H9 (cell line): ENCODE results near the gene ING5. TPM values are rescaled to one million over a fixed set of nuclear protein-coding genes. Genes with fewer than 3 reads are reported as not detected.

Experiments
- DNase-seq: peaks from one replicate; pipeline ENCODE4 v3.0.0-alpha.2; 2017
- H2AFZ ChIP-seq: one replicate; pipeline ENCODE4 v1.6.1; 2013; ENCODE audit warnings: mild to moderate bottlenecking, low read length, control low read depth, moderate library complexity
- H2AK5ac ChIP-seq: 2 replicates; pipeline ENCODE4 v1.6.1; 2013; ENCODE audit warnings: low read length, control low read depth, mixed read lengths; ENCODE audit not compliant: insufficient read length
- H2BK120ac ChIP-seq: one replicate; pipeline ENCODE4 v1.6.1; 2013; ENCODE audit warnings: low read depth, mild to moderate bottlenecking, low read length, control low read depth, inconsistent platforms; ENCODE audit not compliant: poor library complexity, severe bottlenecking
- H2BK12ac ChIP-seq: 2 replicates; pipeline ENCODE4 v1.6.1; 2013; ENCODE audit warnings: low read length, control low read depth, mixed read lengths, low read depth; ENCODE audit not compliant: insufficient read length
- H2BK15ac ChIP-seq: 2 replicates; pipeline ENCODE4 v1.6.1; 2013; ENCODE audit warnings: low read depth, low read length, control low read depth
- H2BK20ac ChIP-seq: one replicate; pipeline ENCODE4 v1.6.1; 2013; ENCODE audit warnings: low read depth, mild to moderate bottlenecking, low read length, control low read depth, inconsistent platforms; ENCODE audit not compliant: poor library complexity, severe bottlenecking
- H2BK5ac ChIP-seq: 2 replicates; pipeline ENCODE4 v1.6.1; 2013; ENCODE audit warnings: low read length, control low read depth, mixed read lengths; ENCODE audit not compliant: insufficient read length
- H3K14ac ChIP-seq: 2 replicates; pipeline ENCODE4 v1.6.1; 2013; ENCODE audit warnings: low read length, control low read depth; ENCODE audit not compliant: insufficient read depth
- H3K18ac ChIP-seq: 2 replicates; pipeline ENCODE4 v1.6.1; 2013; ENCODE audit warnings: low read depth, mild to moderate bottlenecking, mixed read lengths, low read length, control low read depth; ENCODE audit not compliant: insufficient read length
- H3K23ac ChIP-seq: 2 replicates; pipeline ENCODE4 v1.6.1; 2013; ENCODE audit warnings: low read length, control low read depth, mixed read lengths, low read depth; ENCODE audit not compliant: insufficient read length
- H3K23me2 ChIP-seq: 2 replicates; pipeline ENCODE4 v1.6.1; 2013; ENCODE audit warnings: low read depth, mild to moderate bottlenecking, mixed read lengths, low read length, control low read depth; ENCODE audit not compliant: insufficient read length, poor library complexity, severe bottlenecking
- H3K27ac ChIP-seq: 2 replicates; pipeline ENCODE4 v1.5.1; 2013; ENCODE audit warnings: low read length, control low read depth, mixed read lengths, low read depth; ENCODE audit not compliant: insufficient read length
- H3K27me3 ChIP-seq: 2 replicates; pipeline ENCODE4 v1.6.1; 2013; ENCODE audit warnings: low read length, control low read depth, inconsistent platforms; ENCODE audit not compliant: insufficient read depth
- H3K4ac ChIP-seq: 2 replicates; pipeline ENCODE4 v1.6.1; 2013; ENCODE audit warnings: low read depth, mild to moderate bottlenecking, control low read depth, inconsistent platforms, low read length, moderate library complexity
- H3K4me1 ChIP-seq: 2 replicates; pipeline ENCODE4 v1.6.1; 2013; ENCODE audit warnings: low read length, control low read depth, inconsistent platforms; ENCODE audit not compliant: insufficient read depth
- H3K4me2 ChIP-seq: 2 replicates; pipeline ENCODE4 v1.6.1; 2013; ENCODE audit warnings: low read length, control low read depth, mixed read lengths; ENCODE audit not compliant: insufficient read length, insufficient read depth
- H3K56ac ChIP-seq: 2 replicates; pipeline ENCODE4 v1.6.1; 2013; ENCODE audit warnings: low read depth, mild to moderate bottlenecking, mixed read lengths, low read length, control low read depth; ENCODE audit not compliant: insufficient read length
- H3K79me1 ChIP-seq: 2 replicates; pipeline ENCODE4 v1.6.1; 2013; ENCODE audit warnings: low read depth, mild to moderate bottlenecking, moderate library complexity, low read length, control low read depth, inconsistent platforms; ENCODE audit not compliant: insufficient read depth, poor library complexity, severe bottlenecking
- H3K79me2 ChIP-seq: 2 replicates; pipeline ENCODE4 v1.6.1; 2013; ENCODE audit warnings: low read length, control low read depth, inconsistent platforms; ENCODE audit not compliant: insufficient read depth
- H3K9ac ChIP-seq: 2 replicates; pipeline ENCODE4 v1.6.1; 2013; ENCODE audit warnings: low read length, control low read depth, mixed read lengths; ENCODE audit not compliant: insufficient read length; ENCODE audit errors: extremely low read depth
- H3K9me3 ChIP-seq: one replicate; pipeline ENCODE4 v1.6.1; 2013; ENCODE audit warnings: low read depth, low read length, inconsistent platforms; ENCODE audit not compliant: control insufficient read depth
- H3T11ph ChIP-seq: one replicate; pipeline ENCODE4 v1.6.1; 2013; ENCODE audit warnings: mild to moderate bottlenecking, low read length, control low read depth, inconsistent platforms
- H4K20me1 ChIP-seq: one replicate; pipeline ENCODE4 v1.6.1; 2013; ENCODE audit not compliant: control insufficient read depth, insufficient read length, insufficient read depth
- H4K5ac ChIP-seq: 2 replicates; pipeline ENCODE4 v1.6.1; 2013; ENCODE audit warnings: low read depth, mild to moderate bottlenecking, mixed read lengths, low read length, control low read depth; ENCODE audit not compliant: insufficient read length
- H4K8ac ChIP-seq: replicated peaks from 2 replicates; pipeline ENCODE4 v1.6.1; 2013; ENCODE audit warnings: low read length, control low read depth, mixed read lengths, low read depth; ENCODE audit not compliant: insufficient read length
- H4K91ac ChIP-seq: 2 replicates; pipeline ENCODE4 v1.6.1; 2013; ENCODE audit warnings: low read depth, mild to moderate bottlenecking, moderate library complexity, mixed read lengths, low read length, control low read depth; ENCODE audit not compliant: insufficient read length
- H3K27ac Mint-ChIP-seq, 3 experiments: 2 replicates in 2 of 3; 3 replicates in 1 of 3; pipeline ENCODE4 v1.8.0; 2020 to 2021; ENCODE audit warnings: mixed read lengths in 3 of 3, mild to moderate bottlenecking in 1 of 3, moderate library complexity in 1 of 3
- H3K27me3 Mint-ChIP-seq: 2 replicates; pipeline ENCODE4 v1.8.0; 2021; ENCODE audit warnings: low read depth, mild to moderate bottlenecking, moderate library complexity, mixed read lengths
- H3K36me3 Mint-ChIP-seq, 3 experiments: 2 replicates in 2 of 3; 3 replicates in 1 of 3; pipeline ENCODE4 v1.8.0; 2020 to 2021; ENCODE audit warnings: low read depth in 3 of 3, mixed read lengths in 3 of 3; ENCODE audit not compliant: insufficient read depth in 1 of 3
- H3K4me1 Mint-ChIP-seq, 2 experiments: 2 replicates each; pipeline ENCODE4 v1.8.0; 2020; ENCODE audit warnings: mixed read lengths in 2 of 2
- H3K4me3 Mint-ChIP-seq, 2 experiments: 2 replicates in 1 of 2; 3 replicates in 1 of 2; pipeline ENCODE4 v1.8.0; 2020 to 2021; ENCODE audit warnings: mild to moderate bottlenecking in 2 of 2, mixed read lengths in 2 of 2, moderate library complexity in 1 of 2
- H3K9me3 Mint-ChIP-seq, 2 experiments: 2 replicates in 1 of 2; 3 replicates in 1 of 2; pipeline ENCODE4 v1.8.0; 2020; ENCODE audit warnings: mild to moderate bottlenecking in 2 of 2, mixed read lengths in 2 of 2, moderate library complexity in 1 of 2
- CTCF ChIP-seq: fragments of 200-600 bp; sonication (generic); conservative IDR thresholded peaks from 3 replicates; pipeline ENCODE4 v1.8.0; 2021; ENCODE audit warnings: antibody characterized with exemption, mild to moderate bottlenecking
- WGBS: extraction: QIAGEN DNeasy Blood & Tissue Kit; methylation state at CpG from one replicate; pipeline ENCODE4 v1.1.7; 2013; ENCODE audit warnings: missing lambda C conversion rate, low lambda C conversion rate, mixed read lengths; ENCODE audit not compliant: insufficient read length; ENCODE audit errors: extremely low coverage; 5-methylcytosine and 5-hydroxymethylcytosine counted together
- total RNA-seq: library from RNA; stranded (reverse); gene quantifications from 2 replicates; pipeline ENCODE4 v1.2.1, GENCODE V29; 2021

Gene ING5
- total RNA-seq, 1 experiment from 2014 or later: 66.0 TPM

GRCh38 chr2:241656190-241656741 is 45.6 kb upstream of the ING5 start:
- H3K4me3 Mint-ChIP-seq: no peak overlapping the region; a peak in 1 of 5 replicates
- no peak overlapping the region for H3T11ph ChIP-seq
- no CpG with 5 or more reads among the region's 13 CpGs for WGBS

More at GRCh38 chr2:241656190-241656741, 45.6 kb upstream of the ING5 start:
- no peak overlapping the region for H3K27ac ChIP-seq
- no peak overlapping the region for H3K56ac ChIP-seq
- no peak overlapping the region for H3K9ac ChIP-seq
- H3K4me2 ChIP-seq: no peak overlapping the region
- DNase-seq: no peak
- H4K20me1 ChIP-seq: no peaks in the 10 kb centered on the region
- no peak overlapping the region for H2BK120ac ChIP-seq
- H3K4me1 ChIP-seq: no peaks in the 10 kb centered on the region
- H3K79me1 ChIP-seq: peaks cover 8% of the 10 kb centered on the region
- H3K23ac ChIP-seq: no peak overlapping the region
- peak overlapping the region in 1 of 3 experiments; percentile 8; a peak in 2 of 7 replicates for H3K27ac Mint-ChIP-seq
- H2BK5ac ChIP-seq: no peak overlapping the region
- no peaks in the 10 kb centered on the region for H3K9me3 ChIP-seq
- H3K27me3 Mint-ChIP-seq: no peaks in the 10 kb centered on the region; the same call in 1 of the 2 replicates
- H4K5ac ChIP-seq: no peak overlapping the region
- H2BK20ac ChIP-seq: no peak overlapping the region
- H3K14ac ChIP-seq: no peak overlapping the region; the same call in 1 of the 2 replicates
- no peak overlapping the region for H2BK12ac ChIP-seq
- H3K79me2 ChIP-seq: peaks cover 2% of the 10 kb centered on the region; the same call in 1 of the 2 replicates
- no peaks in the 10 kb centered on the region for H3K4me1 Mint-ChIP-seq
- H4K91ac ChIP-seq: no peak overlapping the region
- peaks cover 38 to 84% (median 81%) of the 10 kb centered on the region in 3 experiments; a peak in 6 of 7 replicates for H3K36me3 Mint-ChIP-seq
- H3K27me3 ChIP-seq: no peaks in the 10 kb centered on the region
- H3K9me3 Mint-ChIP-seq: no peaks in the 10 kb centered on the region
- TF ChIP-seq CTCF: no peak
- no peak overlapping the region for H2BK15ac ChIP-seq
- H3K4ac ChIP-seq: no peak overlapping the region
- H3K18ac ChIP-seq: no peak overlapping the region
- H4K8ac ChIP-seq: no peak overlapping the region
- no peak overlapping the region for H2AK5ac ChIP-seq
- H2AFZ ChIP-seq: no peak overlapping the region
- no peaks in the 10 kb centered on the region for H3K23me2 ChIP-seq
